ENCODE measurements around the gene GABBR2.

The GABBR2 gene

GRCh38 chr9:98241357-98242300 is 467.1 kb downstream of the GABBR2 start:
- no peak for DNase-seq

GRCh38 chr9:98240475-98240874 is 468.3 kb downstream of the GABBR2 start:
- no peak for DNase-seq
